Skeletal muscle satellite cell (primary cell): ENCODE results near the gene OPN1MW3.
"Not testable (repeated sequence)": the region's sequence is repeated elsewhere in the genome, so short reads cannot be mapped to it uniquely, and the experiment has no call there.

Source experiments
- H3K27me3 ChIP-seq: 2 replicates; pipeline ENCODE4 v1.7.0; 2013; ENCODE audit warnings: low read length; ENCODE audit not compliant: control insufficient read depth, insufficient read depth
- H3K36me3 ChIP-seq: 2 replicates; pipeline ENCODE4 v1.7.0; 2013; ENCODE audit warnings: mild to moderate bottlenecking, control low read depth, low read length; ENCODE audit not compliant: insufficient read depth
- H3K4me1 ChIP-seq: 2 replicates; pipeline ENCODE4 v1.7.0; 2013; ENCODE audit warnings: low read length; ENCODE audit not compliant: control insufficient read depth, insufficient read depth
- H3K4me2 ChIP-seq: 2 replicates; pipeline ENCODE4 v1.7.0; 2013; ENCODE audit warnings: mild to moderate bottlenecking, low read length
- H3K4me3 ChIP-seq: 2 replicates; pipeline ENCODE4 v1.7.0; 2013; ENCODE audit warnings: low read length
- H3K9ac ChIP-seq: 2 replicates; pipeline ENCODE4 v1.7.0; 2013; ENCODE audit warnings: mild to moderate bottlenecking, low read depth, low read length, moderate library complexity
- H3K9me3 ChIP-seq: replicated peaks from 2 replicates; pipeline ENCODE4 v1.7.0; 2013; ENCODE audit warnings: mild to moderate bottlenecking, control low read depth, low read length

OPN1MW3 gene

DNA sequence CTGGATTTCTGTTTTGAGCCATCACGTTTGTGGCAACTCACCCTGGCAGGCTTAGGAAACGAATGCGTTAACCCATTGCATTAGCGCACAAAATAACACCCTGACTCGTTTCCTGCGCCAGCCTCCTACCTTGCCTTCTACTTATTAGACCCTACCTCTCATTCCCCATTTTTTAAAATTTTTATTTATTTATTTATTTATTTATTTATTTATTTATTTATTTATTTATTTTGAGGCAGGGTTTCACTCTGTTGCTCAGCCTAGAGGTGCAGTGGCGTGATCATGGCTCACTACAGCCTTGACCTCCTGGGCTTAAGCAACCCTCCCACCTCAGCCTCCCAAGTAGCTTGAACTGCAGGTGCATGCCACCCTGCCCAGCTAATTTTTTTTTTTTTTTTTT is 45.6 kb downstream of the OPN1MW3 start:
- H3K4me1 ChIP-seq, H3K9ac ChIP-seq, H3K9me3 ChIP-seq, H3K4me2 ChIP-seq, H3K4me3 ChIP-seq, H3K36me3 ChIP-seq, H3K27me3 ChIP-seq: not testable (repeated sequence)

DNA sequence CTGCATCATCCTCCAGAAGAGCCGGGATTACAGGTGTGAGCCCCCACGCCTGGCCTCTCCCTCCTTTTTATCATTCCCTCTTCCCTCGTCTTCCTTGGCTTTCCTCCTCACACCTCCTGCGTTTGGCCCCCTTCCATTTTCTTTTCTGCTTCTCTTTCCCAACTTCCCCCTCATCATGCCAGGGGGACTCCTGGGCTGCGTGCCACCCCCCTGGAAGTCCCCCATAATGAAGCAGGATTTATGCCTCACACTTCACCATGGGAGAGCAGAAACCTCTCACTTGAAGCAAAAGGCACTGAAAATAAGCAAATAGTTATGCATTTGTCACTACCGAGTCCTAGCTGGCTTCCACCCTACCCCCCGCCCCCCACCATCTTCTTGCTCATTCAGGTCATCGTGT is 46.1 kb downstream of the OPN1MW3 start:
- Histone ChIP-seq H3K36me3 (no peaks in the 10 kb centered on the region), H3K4me3 (no peak overlapping the region), H3K4me1 (no peaks in the 10 kb centered on the region), H3K9ac (no peak overlapping the region), H3K27me3 (peaks cover 4% of the 10 kb centered on the region), H3K9me3 (no peaks in the 10 kb centered on the region), H3K4me2 (no peak overlapping the region)

DNA sequence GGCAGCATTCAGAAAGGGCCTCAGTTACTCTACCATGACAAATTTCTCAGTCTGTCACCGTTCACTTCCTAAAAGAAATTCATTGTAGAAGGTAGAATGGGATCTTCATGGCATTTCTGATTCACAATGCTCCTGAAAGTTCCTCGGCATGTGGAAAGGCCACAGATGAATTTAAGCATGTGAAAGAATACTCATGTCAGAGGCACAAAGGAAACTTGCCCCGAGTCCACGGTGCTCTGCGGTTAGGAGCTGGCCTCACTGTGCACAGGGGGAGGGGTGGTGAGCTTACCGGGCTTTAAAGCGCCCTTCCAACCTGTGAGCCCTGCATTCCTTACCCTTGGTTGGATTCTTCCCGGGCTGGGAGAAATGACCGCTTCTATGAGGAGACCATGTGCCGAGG is 47.5 kb downstream of the OPN1MW3 start:
- Histone ChIP-seq H3K9me3 (no peaks in the 10 kb centered on the region), H3K27me3 (peaks cover 4% of the 10 kb centered on the region), H3K4me3 (no peak overlapping the region), H3K9ac (no peak overlapping the region), H3K36me3 (no peaks in the 10 kb centered on the region), H3K4me2 (no peak overlapping the region), H3K4me1 (no peaks in the 10 kb centered on the region)

DNA sequence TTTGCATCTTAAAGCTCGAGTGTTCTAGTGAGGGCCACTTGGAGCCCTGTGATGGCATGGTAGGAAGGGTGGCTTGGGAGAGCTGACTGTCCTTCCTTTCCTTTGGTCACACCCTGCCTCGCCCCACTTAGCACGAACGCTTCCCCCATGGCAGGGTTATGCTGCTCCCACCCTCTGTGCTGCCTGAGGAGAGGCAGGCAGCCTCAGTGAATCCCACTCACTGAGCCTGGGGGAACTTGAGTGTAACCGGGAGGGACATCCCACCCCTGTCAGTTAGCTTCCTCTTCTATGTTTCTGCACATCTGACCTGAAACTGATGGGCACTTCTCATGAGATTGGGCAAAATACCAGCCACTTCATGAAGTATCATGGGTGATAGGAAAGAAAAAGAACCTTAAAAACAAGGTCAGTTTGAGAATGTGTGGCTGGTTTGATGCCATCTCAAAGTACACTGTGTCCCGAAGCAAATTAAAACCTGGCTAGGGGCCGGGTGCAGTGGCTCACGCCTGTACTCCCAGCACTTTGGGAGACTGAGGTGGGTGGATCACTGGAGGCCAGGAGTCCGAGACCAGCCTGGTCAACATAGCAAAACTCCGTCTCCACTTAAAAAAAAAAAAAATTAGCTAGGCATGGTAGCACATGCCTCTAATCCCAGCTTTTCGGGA is 48.3 kb downstream of the OPN1MW3 start:
- no peak overlapping the region for H3K4me2 ChIP-seq
- H3K4me1 ChIP-seq: no peaks in the 10 kb centered on the region
- H3K9ac ChIP-seq: no peak overlapping the region
- H3K27me3 ChIP-seq: peaks cover 4% of the 10 kb centered on the region
- no peaks in the 10 kb centered on the region for H3K36me3 ChIP-seq
- no peak overlapping the region for H3K4me3 ChIP-seq
- H3K9me3 ChIP-seq: no peaks in the 10 kb centered on the region

DNA sequence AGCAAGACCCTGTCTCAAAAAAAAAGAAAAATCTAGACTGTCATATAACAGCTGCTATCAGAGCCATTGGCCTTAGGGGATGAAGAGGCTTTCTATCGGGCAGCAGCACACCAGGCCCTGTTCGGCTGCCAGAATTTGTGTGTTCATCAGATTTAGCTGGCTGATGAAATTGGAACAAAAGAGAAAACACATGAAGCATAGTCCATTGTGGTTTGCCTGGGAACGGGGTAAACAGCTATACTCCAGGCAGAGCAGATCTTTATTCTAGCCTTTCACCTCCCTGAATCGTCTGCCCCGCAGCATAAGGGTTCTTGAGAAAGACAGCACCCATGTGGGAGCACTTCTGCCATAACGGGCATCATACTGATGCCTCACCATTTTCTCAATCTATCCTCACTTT is 49.8 kb downstream of the OPN1MW3 start:
- Histone ChIP-seq H3K9ac (no peak overlapping the region), H3K9me3 (no peaks in the 10 kb centered on the region), H3K4me3 (no peak overlapping the region), H3K4me2 (no peak overlapping the region), H3K27me3 (peaks cover 4% of the 10 kb centered on the region), H3K4me1 (no peaks in the 10 kb centered on the region), H3K36me3 (no peaks in the 10 kb centered on the region)

DNA sequence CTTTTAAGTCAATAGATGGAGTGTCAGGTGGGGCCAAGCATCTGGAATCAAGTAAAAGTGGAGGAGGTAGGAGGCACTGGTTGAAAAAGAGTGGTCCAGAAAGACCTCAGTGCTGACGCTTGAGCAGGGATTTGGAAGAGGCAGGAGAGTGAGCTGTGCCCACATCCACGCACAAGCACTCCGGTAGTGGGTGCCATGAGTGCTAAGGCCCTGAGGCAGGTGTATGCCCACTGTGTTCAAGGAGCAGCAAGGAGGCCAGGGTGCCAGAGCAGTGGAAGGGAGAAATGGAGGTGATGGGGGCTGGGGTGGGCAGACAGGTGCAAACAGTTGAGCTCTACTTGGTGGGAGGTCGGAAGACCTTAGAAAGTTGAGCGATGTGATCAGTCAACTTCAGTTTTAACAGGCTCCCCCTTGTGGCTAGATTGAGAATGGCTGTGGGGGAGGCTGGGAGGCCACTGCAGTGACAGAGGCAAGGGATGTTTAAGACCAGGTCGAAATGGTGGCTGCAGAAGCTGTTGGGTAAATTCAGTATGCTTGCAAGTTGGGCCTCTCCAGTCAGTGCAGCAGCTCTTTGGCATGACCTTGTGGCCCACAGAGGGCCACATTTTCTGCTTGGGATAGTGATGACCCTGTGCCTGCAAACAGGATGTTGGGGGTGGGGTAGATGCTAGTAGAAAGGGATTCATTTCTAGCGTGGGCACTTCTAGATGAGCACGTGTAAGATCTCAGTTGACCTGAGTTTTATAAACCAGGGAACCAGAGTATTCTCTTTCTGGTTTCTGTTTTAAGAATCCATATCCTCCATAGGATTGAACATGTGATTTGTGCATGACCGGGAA is 50.9 kb downstream of the OPN1MW3 start:
- Histone ChIP-seq H3K4me3 (no peak overlapping the region), H3K9me3 (no peaks in the 10 kb centered on the region), H3K4me2 (no peak overlapping the region), H3K36me3 (no peaks in the 10 kb centered on the region), H3K9ac (no peak overlapping the region), H3K27me3 (peaks cover 8% of the 10 kb centered on the region), H3K4me1 (no peaks in the 10 kb centered on the region)

DNA sequence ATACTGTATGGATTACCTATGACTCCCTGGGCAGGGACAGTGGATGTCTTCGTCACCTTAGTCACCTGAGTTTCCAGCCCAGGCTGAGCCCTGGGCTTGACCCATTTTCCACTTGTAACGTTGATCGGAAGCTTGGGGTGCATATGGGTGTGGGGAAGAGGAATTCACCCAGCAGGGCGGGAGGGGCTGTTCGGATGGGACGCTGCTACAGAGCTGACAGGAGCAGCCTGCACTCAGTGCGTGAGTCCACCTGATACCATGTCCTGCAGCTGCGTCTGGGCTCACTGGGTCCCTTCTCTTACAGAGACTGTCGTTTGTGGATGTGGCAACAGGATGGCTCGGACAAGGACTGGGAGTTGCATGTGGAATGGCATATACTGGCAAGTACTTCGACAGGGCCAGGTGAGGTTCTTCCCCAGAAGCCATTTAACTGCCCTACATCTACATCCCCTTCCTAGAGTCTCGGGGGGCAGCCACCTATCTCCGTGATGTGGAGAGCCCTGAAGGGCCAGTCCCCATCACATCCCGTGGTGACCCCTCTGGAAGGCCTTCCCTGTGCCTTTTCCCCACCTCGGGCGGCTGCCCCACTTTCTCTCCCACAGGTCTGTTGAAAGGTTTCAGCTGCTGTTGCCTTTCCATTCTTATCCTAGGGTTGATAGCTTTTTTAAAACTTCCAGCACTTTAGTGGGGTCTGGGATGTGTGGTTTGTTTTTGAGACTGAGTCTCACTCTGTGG is 51.8 kb downstream of the OPN1MW3 start:
- peaks cover 8% of the 10 kb centered on the region for H3K27me3 ChIP-seq
- no peak overlapping the region for H3K4me2 ChIP-seq
- H3K4me3 ChIP-seq: no peak overlapping the region
- H3K36me3 ChIP-seq: no peaks in the 10 kb centered on the region
- no peaks in the 10 kb centered on the region for H3K9me3 ChIP-seq
- no peaks in the 10 kb centered on the region for H3K4me1 ChIP-seq
- no peak overlapping the region for H3K9ac ChIP-seq

DNA sequence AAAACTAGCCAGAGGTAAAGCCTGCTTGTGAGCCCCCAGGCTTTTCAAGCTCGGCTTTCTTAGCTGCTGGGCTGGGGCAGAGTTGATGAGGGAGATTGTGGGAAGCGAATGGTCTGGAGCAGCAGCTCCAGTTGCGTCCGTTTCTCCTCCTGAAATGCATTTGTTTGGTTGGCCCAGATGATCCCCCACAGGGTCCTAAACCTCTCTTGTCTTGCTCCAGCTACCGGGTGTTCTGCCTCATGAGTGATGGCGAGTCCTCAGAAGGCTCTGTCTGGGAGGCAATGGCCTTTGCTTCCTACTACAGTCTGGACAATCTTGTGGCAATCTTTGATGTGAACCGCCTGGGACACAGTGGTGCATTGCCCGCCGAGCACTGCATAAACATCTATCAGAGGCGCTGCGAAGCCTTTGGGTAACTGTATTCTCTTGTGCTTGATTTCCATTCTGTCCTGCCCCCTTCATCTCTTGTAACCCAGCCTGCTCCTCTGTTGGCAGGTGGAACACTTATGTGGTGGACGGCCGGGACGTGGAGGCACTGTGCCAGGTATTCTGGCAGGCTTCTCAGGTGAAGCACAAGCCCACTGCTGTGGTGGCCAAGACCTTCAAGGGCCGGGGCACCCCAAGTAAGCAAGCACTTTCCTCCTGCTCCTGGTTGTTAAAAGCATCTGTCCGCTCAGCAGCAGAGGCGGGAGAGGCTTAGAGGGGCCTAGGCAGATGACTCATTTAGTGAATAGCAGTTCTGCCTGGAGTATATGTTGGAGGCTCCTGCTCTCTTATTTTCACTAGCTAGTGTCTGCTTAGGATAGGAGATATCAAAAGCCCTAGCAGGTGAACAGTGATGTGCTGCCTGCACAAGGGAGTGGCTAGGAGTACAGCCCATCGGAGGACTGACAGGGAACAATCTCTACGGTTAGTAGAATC is 53.5 kb downstream of the OPN1MW3 start:
- H3K9ac ChIP-seq: no peak overlapping the region
- no peak overlapping the region for H3K4me2 ChIP-seq
- H3K4me3 ChIP-seq: no peak overlapping the region
- no peaks in the 10 kb centered on the region for H3K9me3 ChIP-seq
- no peaks in the 10 kb centered on the region for H3K36me3 ChIP-seq
- H3K27me3 ChIP-seq: peaks cover 3% of the 10 kb centered on the region
- H3K4me1 ChIP-seq: no peaks in the 10 kb centered on the region

DNA sequence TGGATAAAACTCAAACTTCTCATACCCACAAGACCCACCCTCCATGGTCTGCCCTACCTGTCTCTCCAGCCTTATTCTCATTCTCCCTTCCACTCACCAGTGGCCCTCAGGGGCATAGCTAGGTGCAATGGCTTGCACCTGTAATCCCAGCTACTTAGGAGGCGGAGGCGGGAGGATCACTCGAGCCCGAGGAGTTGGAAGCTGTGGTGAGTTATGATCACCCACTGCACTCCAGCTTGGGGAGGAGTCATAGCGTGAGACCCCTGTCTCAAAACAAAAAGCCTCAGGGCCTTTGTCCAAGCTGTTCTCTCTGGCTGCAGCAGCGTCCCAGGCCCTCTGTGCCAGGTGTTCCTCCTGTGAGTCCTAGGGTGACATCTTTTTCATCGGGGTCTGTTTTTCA is 54.7 kb downstream of the OPN1MW3 start:
- Histone ChIP-seq H3K9ac (no peak overlapping the region), H3K9me3 (no peaks in the 10 kb centered on the region), H3K4me2 (no peak overlapping the region), H3K4me3 (no peak overlapping the region), H3K27me3 (peaks cover 3% of the 10 kb centered on the region), H3K36me3 (no peaks in the 10 kb centered on the region), H3K4me1 (no peaks in the 10 kb centered on the region)

DNA sequence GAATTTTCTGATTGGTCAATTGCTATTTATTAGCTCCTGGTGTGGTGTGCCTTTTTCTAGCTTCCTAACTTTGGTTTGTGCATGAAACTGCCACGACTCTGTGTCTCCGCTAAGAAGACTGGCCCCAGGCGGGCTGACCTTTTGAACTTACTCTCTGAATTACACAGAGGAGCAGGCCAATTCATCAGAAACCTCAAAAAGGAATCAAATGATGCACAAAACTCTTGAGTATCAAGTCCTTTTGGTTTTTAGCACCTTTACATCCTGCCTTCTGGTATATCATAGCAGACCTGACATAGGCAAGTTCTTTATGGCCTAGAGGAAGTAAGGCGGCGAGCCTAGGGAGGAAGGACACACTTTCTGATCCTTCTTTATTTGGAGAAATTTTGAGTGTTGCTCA is 55.8 kb downstream of the OPN1MW3 start:
- Histone ChIP-seq H3K36me3 (no peaks in the 10 kb centered on the region), H3K27me3 (peaks cover 3% of the 10 kb centered on the region), H3K9me3 (no peaks in the 10 kb centered on the region), H3K9ac (no peak overlapping the region), H3K4me3 (no peak overlapping the region), H3K4me2 (no peak overlapping the region), H3K4me1 (no peaks in the 10 kb centered on the region)

DNA sequence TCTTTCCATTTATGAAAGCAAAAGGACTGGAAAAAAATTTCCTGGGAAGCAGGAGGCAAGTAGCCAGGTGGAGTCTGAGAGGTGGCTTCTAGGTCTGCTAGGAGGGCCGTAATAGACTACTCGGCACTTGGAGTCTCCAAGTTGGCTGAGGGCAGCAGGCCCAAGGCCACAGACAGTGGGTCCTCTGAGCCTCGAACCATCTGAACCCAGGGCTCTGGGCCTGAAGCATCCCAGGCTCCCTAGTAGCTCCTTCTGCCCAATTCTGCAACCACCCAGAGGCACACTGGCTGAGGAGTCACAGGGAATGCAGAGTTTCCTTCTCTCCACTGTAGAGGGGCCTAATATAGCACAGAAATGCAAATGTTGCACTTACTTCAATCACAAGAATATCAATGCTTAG is 58.0 kb downstream of the OPN1MW3 start:
- Histone ChIP-seq H3K9ac (no peak overlapping the region), H3K4me1 (no peaks in the 10 kb centered on the region), H3K4me2 (no peak overlapping the region), H3K9me3 (no peaks in the 10 kb centered on the region), H3K4me3 (no peak overlapping the region), H3K36me3 (no peaks in the 10 kb centered on the region), H3K27me3 (peaks cover 12% of the 10 kb centered on the region)
